GM21447 (cell line): Measurements from ENCODE around the gene CEPT1.
"Not testable (repeated sequence)": the region's sequence is repeated elsewhere in the genome, so short reads cannot be mapped to it uniquely, and the experiment has no call there.

ENCODE experiments used
- ATAC-seq: cut with Tn5 transposase; IDR thresholded peaks from one replicate; pipeline ENCODE4 v1.9.1; 2021; ENCODE audit not compliant: unreplicated experiment

CEPT1 gene

DNA sequence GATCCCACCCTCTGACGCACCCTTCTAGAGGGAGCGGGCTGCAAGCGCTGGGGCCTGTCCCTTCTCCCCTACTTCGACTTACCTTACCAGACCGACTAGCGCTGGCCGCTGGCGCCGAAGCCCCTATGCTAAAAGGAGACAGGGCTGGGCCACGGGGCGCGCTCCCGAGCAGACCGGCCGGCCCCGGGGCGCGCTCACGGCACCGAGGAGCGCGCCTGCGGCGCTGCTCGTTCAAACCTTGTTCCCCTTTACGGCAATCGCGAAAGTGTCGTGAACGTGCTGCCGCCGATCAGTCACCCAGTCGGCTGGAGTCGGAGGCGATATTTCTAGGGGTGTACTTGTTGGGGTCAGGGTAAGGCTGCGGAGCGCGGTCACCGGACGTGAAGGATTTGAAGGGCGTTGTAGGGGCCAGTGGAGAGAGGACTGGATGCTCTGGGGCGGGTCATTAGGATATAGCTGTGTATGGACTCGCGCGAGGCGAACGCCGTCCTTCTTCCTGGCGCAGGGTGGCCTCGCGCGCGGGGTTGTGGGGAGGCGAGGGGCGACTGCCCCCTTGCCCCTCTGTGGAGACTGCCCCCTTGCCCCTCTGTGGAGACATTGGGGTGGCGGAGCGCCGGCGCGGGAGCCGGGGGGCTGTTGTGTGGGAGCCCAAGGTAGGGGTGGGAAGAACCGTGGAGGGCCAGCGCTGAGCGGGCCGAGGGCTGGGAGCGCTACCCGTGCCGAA lies at the start of gene CEPT1, which contains the start of gene DRAM2:
Gene CEPT1, plus strand, starts transcription at position 268 of the 724 bp plus-strand sequence. CDS start 7,492 bp downstream, outside the sequence.
Gene DRAM2, minus strand, starts transcription at position 138 of the 724 bp plus-strand sequence. CDS start 8,539 bp downstream, outside the sequence.
- peak; percentile 58 for ATAC-seq

DNA sequence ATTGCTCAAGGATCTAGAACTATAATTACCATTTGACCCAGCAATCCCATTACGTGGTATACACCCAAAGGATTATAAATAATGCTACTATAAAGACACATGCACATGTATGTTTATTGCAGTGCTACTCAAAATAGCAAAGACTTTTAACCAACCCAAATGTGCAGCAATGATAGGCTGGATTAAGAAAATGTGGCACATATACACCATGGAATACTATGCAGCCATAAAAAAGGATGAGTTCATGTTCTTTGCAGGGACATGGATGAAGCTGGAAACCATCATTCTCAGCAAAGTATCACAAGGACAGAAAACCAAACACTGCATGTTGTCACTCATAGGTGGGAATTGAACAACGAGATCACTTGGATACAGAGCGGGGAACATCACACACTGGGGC lies 44.6 kb upstream of the CEPT1 start:
- not testable (repeated sequence) for ATAC-seq

DNA sequence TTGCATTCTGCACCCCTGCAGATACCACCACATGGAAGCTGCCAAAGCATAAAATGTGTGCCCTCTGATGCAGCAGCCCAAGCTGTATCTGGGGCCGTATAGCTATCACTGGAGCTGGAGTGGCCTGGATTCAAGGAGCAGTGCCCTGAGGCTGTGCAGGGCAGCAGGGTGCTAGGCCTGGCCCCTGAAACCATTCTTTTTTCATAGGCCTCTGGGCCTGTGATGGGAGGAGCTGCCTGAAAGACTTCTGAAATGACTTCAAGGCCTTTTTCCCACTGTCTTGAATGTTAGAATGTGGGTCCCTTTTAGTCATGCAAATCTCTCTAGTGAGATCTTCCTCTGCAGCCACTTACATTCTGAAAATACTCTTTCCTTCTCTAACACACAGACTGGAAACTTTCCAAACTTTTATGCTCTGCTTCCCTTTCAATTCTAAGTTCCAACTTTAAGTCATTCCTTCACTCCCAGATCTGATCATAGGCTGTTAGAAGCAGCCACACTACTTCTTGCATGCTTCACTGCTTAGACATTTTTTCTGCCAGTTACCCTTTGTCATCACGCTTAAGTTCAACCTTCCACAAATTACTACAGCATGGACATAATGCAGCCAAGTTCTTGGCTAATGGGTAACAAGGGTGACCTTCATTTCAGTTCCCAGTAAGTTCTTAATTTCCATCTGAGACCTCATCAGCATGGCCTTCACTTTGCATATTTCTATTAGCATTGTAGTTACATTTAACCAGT lies 42.5 kb upstream of the CEPT1 start:
- no peak for ATAC-seq

DNA sequence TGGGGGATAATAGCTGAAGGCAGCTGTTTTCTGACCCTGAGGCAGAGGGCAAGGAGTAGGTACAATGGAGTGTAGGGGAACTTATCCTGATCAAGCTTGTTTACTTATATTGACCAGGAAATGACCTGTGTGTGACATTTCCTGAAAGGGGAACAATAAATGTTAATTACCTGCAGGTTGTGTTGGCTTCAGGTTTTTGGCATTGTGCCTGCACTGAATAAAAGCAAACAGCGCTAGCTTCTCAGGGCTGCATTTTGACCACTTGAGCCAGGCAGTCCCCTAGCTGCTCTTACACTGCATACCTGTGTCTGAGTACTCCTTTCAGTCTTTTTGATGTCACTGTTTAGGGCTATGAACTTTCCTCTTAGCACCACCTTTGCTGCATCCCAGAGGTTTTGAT lies 40.7 kb upstream of the CEPT1 start:
- no peak for ATAC-seq

DNA sequence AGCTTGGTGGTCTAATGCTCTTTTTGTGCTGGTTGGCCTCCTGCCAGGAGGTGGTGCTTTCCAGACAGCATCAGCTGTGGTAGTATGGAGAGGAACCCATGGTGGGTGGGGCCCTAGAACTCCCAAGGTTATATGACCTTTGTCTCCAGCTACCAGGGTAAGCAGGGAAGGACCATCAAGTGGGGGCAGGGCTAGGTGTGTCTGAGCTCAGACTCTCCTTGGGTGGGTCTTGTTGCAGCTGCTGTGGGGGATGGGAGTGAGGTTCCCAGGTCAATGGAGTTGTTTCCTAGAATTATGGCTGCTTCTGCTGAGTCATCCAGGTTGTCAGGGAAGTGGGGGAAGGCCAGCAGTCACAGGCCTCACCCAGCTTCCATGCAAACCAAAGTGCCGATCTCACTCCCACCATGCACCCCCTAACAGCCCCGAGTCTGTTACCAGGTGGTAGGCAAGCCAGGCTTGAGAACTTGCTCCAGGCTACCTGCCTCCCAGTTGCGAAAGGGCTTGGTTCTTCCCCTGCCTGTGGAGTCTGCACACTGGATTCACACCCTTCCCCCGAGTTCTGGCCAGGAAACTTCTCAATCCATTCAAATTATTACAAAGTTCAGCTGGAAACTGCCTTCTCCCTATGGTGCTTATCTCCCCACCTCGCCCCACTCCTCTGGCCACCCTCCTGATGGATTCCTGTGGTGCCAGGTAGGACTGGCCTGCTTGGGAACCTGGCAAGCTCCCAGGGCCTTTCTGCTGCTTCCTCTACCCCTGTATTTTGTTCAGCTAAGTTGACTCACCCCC lies 38.0 kb upstream of the CEPT1 start:
- no peak for ATAC-seq

DNA sequence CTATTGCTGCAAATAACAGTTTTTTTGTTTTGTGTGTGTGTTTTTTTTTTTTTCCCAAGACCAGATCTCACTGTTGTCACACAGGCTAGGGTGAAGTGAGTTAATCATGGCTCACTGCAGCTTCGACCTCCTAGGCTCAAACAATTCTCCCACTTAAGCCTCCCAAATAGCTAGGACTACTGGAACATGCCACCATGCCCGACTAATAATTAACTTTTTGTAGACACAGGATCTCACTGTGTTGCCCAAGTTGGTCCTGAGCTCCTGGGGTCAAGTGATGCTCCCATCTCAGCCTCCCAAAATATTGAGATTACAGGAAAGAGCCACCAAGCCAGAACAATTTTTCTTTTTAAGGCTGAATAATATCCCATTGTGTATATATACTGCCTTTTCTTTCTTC lies 35.0 kb upstream of the CEPT1 start:
- ATAC-seq, result no peak

DNA sequence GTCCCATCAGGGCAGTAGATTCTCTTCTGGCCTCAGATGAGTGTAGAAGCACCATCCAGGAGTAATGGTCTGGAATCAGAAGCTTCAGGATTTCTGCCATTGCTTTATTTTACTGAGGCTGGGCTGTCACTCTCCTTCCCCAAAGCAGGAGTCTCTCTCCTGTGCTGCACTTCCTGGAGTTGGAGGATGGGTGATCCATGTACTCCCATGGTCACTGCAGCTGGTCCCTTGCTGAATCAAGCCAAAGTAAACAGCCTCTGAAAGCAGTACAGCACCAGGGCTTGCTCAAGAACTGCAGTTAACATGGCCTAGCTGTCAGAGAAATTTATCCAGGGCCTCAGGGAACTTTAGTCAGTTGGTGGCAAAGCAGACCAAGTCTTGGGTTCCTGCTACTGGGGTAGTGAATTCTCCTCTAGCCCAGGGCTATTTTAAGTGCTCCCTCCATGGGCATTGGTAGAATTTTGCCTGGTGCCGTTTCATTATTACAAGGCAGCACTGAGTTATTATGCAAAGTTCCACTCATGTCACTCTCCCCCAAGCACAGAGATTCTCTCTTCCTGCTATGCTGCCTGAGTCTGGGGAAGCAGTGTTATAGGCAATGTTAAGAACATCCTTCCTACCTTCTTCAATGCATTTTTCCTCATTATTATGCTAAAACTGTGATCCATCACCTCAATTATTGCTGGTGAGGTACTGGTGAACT lies 29.7 kb upstream of the CEPT1 start:
- no peak for ATAC-seq

DNA sequence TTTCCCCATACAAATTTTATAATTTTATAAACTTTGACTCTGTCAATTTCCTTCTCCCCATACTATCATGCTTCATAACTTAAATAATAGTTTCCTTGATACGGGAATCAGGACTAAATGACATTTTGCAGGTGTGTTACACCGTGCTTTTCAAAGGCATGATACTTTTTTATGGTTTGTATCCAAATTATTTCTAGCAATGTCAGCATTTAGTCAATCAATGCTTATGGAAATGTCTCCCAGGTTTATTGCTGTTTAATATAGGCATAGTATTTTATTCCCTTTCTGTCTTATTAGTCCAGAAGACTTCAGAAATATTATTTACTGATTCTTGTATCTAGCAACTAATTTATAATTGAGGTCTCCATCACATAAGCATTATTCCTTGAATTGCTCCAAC lies 23.5 kb upstream of the CEPT1 start:
- no peak for ATAC-seq

DNA sequence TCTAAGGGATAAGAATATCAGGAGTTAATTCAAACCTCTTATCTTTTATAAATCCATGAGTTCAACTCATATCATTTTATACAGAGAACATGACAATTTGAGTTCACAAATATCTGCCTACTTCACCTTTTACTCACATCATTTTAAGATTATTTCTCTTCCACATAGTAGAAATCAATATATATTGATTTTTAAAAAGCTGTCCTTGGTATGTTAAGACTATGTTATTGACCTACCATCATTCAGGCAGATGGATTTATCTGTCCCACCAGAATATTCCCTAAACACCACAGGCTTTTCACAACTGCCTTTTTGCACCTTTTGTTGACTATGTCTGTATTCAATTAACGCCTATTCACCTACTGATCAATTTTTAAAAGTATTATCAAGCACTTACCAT lies 13.7 kb upstream of the CEPT1 start:
- ATAC-seq, result no peak

DNA sequence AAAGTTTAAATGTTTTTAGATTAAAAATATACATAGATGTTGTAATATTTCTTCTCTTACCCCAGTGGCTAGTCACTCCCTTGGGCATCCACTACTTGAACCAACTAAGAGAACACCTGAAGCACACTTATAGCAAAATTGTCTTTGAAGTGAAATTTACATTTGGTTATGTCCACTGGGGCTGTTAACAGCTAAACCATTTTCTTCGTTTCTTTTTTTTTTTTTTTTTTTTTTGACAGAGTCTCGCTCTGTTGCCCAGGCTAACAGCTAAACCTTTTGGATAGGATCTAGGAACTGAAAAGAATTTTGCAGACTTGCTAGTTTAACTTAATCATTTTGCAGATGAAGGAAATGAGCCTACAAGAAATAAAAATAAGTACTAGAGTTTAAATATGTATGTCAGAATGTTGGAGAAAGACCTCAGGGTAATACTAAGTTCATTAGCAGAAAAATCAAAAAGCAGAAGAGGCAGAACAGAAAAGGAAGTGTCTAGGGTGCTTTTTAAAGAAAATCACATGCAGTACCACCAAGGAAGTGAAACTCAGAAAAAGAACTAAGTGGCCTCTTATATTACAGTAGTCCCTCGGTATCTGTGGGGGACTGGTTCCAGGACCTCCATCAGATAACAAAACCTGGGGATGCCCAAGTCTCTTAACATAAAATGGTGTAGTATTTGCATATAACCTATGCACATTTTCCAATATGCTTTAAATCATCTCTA lies 11.9 kb upstream of the CEPT1 start:
- peak; percentile 83 for ATAC-seq

DNA sequence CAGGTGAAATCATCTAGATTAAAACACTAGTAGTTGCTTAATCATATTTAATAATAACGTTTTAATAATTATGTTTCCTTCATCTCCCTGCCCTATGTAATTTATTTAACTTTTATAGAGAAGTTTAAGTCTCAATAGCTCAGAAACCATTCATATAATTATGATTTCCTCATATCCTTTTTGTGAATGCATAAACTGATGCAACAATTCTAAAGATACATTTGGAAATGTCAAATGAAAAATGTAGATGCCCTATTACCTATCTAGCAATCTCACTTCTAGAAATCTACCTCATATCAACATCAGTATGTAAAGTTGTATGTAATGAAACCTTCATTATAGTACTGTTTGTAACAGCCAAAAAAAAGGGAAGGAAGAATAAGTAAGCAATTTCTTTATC lies 10.6 kb upstream of the CEPT1 start:
- ATAC-seq, result no peak

DNA sequence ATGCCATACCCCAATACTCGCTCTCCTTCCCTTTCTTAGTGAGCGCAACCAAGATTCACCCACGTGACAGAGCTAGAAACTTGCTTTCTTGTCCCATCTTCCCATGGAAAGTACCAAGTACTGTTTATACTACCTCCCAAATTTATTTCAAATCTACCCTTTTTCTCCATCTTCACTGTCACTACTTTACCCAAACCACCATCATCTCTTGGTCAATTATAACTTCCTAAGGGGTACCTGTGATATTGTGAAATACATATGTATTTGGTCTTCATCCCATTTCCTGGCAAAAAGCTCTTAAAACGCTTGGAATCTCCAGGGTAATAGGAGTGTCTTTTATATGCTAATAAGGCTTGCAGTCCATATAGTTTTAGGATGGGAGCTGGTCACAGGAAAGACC lies 8.3 kb upstream of the CEPT1 start:
- no peak for ATAC-seq

DNA sequence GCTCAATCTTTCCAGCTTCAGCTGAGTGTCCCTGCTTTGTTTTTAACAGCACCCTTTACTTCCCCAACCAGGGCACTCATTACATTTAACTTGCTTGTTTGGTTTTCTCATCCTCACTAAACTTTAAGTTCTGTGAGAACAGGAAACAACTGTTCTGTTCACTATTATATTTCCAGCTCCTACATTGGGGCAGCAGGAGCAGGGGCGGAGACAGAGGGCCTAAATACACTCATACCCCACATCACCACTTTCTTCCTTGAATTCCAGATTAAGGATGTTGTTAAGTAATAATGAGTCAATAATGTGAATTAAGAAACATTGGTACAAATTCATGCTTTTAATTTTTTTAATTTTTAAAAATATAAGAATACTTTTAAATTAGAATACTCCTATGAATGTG lies 6.2 kb upstream of the CEPT1 start:
- ATAC-seq, result no peak

DNA sequence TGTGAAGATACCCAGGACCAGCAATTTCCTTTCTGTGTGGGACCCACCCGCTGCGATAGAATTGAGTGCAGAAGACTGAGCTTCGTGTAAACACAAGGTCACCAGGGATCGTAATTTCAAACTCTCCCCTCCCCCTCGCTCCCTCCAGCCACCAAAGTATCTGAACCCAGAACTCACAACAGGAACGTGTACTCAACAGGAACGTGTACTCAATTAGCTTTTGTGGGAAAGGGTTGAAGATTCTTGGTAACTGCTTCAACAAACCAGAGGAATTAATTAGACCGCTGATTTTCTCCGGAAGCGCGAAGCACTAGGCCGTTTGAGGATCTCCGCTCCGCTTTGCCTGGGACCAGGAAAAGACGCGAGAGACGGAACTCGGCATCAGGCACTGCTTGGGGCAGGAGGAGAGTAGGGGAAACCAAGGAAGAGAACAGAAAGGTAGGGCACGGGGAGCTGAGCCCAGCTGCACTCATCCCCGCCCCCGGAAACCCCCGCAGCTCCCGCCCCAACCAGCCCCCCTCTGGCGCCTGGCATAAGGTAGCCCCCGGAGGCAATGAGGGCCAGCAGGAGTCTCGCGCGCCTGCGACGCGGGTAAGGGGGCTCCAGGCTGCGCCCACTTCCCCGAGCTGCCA lies 583 bp upstream of the CEPT1 start:
- peak; percentile 37 for ATAC-seq

DNA sequence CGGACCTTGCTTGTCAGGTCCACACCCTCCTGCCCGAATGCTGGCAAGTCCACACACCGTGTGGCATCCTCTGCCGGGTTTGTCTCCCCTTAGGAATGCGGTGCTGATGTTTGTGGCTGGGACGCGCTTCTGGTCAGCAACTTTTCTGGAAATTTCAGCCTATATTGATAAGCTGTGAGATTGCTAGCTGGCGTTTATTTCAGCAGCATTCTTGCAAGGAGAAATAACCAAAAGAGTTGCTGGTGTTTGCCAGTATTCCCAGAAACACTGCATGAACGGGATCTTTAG lies 601 bp downstream of the CEPT1 start:
- ATAC-seq, result peak; percentile 21

DNA sequence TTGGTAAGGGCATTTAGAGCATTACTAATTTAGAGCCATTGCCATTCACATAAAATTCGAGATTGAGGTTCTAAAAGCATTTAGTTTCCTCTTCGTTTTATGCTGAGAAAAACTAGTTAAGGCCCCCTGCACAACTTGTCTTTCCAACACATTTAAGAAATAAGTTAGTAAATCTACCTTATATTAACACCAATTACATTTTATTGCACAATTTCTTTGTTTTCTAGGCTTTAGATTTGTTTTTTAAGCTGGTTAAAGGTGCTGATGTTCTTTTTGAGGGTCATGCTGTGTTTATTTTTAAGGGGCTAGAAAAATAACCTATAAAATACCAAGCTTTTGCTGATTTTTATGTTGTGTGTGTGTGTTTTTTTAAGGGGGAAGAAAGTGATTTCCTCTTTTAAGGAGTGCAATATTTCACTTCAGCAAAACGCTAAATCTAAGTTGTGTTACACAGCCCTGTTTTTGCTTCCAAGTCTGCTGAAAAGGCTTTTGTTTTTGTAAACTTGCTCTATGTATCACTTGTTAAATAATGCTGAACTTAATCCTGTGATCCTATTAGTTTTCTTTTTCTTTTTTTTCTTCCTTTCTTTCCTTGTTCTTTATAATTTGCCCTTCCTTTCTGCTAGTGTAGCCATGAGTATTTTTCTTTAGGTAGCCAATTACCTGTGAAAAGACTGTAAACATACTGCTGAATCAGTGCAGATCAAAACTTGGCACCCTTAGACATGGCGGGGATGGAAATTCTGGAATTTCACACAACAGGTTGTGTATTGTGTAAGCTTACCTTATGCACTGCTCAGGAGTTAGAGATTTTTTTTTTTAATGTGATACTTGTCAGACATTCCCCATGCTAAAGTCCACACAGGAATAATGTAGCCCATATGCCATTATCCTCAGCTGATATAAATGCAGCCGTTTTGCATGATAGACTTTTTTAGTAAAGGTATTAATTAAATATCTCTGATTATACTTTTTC lies 1.5 kb downstream of the CEPT1 start:
- no peak for ATAC-seq

DNA sequence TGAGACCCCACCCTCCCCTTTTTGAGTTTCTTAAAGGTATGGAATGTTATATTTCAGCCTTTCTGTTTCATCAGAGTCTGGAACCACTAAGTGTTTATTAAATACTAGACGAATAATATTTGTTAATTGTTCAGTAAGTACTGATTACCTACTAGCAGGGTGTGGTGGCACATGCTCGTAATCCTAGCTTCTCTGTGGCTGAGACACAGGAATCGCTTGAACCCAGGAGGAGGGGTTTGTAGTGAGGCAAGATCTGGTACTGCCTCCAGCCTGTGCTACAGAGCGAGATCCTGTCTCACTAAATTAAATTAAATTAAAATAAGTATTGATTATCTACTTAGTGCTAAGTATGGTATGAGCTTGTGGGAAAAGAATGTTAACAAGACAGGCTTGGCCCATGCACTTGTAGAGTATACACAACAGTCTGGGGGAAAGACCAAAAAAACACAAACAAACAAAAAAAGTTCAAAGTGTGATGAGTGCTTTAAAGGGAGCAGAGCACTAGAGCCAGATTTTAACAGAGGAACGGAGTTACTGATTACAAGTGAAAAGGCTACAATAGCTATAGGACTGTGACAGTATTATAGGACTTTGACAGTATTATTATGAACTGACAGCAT lies 2.4 kb downstream of the CEPT1 start:
- no peak for ATAC-seq

DNA sequence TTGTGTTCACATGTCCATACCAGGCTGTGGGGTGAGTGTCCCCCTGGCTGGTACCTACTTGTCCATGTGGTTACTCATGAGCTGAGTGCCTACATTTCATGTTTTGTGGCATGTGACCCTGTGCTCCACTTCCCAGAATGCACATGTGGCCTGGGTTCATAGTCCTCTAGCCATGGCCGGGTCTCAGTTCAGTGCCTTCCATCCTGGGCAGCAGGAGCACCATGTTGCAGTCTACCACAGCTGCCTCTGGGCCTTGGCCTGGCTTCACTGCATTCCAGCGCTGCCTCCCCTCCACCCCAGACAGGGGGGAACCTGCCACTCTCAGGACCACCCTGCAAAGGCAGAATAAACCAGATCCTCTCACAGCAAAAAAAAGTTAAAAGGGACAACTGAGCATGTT lies 5.5 kb downstream of the CEPT1 start:
- no peak for ATAC-seq
